AG09319 (cell line): ENCODE measurements around the gene CEP112.

Experiments
- DNase-seq: peaks from one replicate; pipeline ENCODE4 v3.0.0-alpha.2; 2010; ENCODE audit warnings: low read depth; ENCODE audit errors: extremely low read depth
- CTCF ChIP-seq: IDR thresholded peaks from 2 replicates; pipeline ENCODE4 v1.5.1; 2011; ENCODE audit warnings: low read depth, mild to moderate bottlenecking, inconsistent platforms, low read length, moderate library complexity

CEP112 gene

GRCh38 chr17:65967372-65967771 lies 224.6 kb downstream of the CEP112 start:
- no peak for TF ChIP-seq CTCF
- DNase-seq = no peak

- TF ChIP-seq CTCF = no peak
- DNase-seq = no peak
These were observed 225.7 kb downstream of the CEP112 start for GRCh38 chr17:65966072-65966695.

- no peak for TF ChIP-seq CTCF
- no peak for DNase-seq
These were observed 228.8 kb downstream of the CEP112 start for GRCh38 chr17:65963179-65963578.

GRCh38 chr17:65959630-65960029 lies 232.3 kb downstream of the CEP112 start:
- DNase-seq = no peak
- no peak for TF ChIP-seq CTCF

GRCh38 chr17:65956814-65957213 lies 235.1 kb downstream of the CEP112 start:
- no peak for DNase-seq
- TF ChIP-seq CTCF = no peak

GRCh38 chr17:65954148-65954449 lies 237.8 kb downstream of the CEP112 start:
- no peak for TF ChIP-seq CTCF
- DNase-seq = no peak

GRCh38 chr17:65953316-65954147 lies 238.4 kb downstream of the CEP112 start:
- TF ChIP-seq CTCF = no peak
- DNase-seq = no peak
